Activated CD8-positive, alpha-beta T cell treated with anti-CD3 and anti-CD28 coated beads, Interleukin-2, amount 10 ng/mL, durations not matched to agents 7 days and 5 days (primary cell): ENCODE measurements around the gene AGXT. TPM values are rescaled to one million over a fixed set of nuclear protein-coding genes. Genes with fewer than 3 reads are reported as not detected.

ENCODE experiments used
- ATAC-seq: fragments of 150-1000 bp; cut with Tn5 transposase; one replicate; pipeline ENCODE4 v1.10.0; 2021; ENCODE audit warnings: moderate library complexity
- CTCF ChIA-PET: fragments of 350-600 bp; sonication (Branson Sonifier 250); formaldehyde crosslinking; loops from one replicate; lab custom pipeline; 2021; ENCODE audit warnings: antibody characterized with exemption; lab: Charles Lee
- POLR2A ChIA-PET: fragments of 350-600 bp; sonication (Branson Sonifier 250); formaldehyde crosslinking; loops from one replicate; lab custom pipeline; 2021; ENCODE audit warnings: antibody characterized with exemption; lab: Charles Lee
- DNase-seq: peaks from one replicate; pipeline ENCODE4 v3.0.0-alpha.2; 2020
- H3K27ac Mint-ChIP-seq: one replicate; pipeline ENCODE4 v1.8.0; 2021; ENCODE audit warnings: mild to moderate bottlenecking, mixed read lengths
- H3K27me3 Mint-ChIP-seq: one replicate; pipeline ENCODE4 v1.8.0; 2021; ENCODE audit warnings: low read depth, mixed read lengths
- H3K36me3 Mint-ChIP-seq: one replicate; pipeline ENCODE4 v1.8.0; 2021; ENCODE audit warnings: low read depth, mixed read lengths
- H3K4me1 Mint-ChIP-seq: one replicate; pipeline ENCODE4 v1.8.0; 2021; ENCODE audit warnings: low read depth, mixed read lengths
- H3K4me3 Mint-ChIP-seq: one replicate; pipeline ENCODE4 v1.8.0; 2021; ENCODE audit warnings: mild to moderate bottlenecking, mixed read lengths
- H3K9me3 Mint-ChIP-seq: one replicate; pipeline ENCODE4 v1.8.0; 2022; ENCODE audit warnings: mixed read lengths; ENCODE audit not compliant: insufficient read depth
- total RNA-seq, 2 experiments: library from RNA; stranded (reverse); gene quantifications; one replicate each; pipeline ENCODE4 v1.2.3, GENCODE V29; 2021

AGXT gene
- total RNA-seq, 2 experiments from 2014 or later, result not detected

DNA sequence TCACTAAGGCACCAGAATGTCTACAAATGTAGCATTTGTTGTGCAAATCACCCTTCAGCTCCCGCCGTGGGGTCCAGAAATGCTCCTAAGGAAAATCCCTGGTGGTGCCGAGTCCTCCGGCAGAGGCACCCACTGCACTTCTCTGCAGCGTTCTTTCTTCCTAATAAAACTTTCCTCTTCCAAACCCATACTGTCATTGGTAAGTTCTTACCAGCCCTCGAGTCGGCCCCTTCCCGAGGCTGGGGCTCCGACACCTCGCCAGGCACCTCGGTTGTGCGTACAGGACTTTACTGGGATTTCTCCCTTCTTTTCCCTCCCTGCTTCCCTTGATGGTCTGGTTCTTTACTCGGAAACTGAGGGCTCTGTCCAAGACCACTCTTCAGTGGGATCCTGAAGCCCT is 10.3 kb upstream of the AGXT start:
- POLR2A ChIA-PET, result no interaction called here

DNA sequence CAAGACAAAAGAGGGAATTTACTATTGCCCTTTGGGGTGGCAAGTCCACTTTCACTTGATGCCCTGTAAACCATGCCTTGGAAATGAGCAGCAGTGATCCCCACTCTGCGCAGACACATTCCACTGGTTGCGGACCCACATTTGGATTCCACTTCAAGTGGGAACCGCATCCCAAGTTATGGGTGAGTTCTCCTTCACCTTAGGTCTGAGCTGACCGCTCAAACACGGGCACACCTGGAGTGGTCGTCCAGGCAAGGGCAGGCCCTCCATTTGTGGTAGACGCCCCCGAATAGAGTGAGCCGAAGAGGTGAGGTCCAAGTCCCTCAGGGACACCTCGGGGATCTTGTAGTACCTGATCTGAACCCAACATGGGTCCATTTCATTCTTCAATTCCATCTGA is 9.8 kb upstream of the AGXT start:
- peaks cover 6% of the 10 kb centered on the region for H3K27me3 Mint-ChIP-seq
- CTCF ChIA-PET, result no interaction called here

More for the DNA sequence above, 10.3 kb upstream of the AGXT start:
- no peak overlapping the region for H3K27ac Mint-ChIP-seq
- CTCF ChIA-PET, result no interaction called here
- DNase-seq (no peak), ATAC-seq (no peak)
- H3K27me3 Mint-ChIP-seq, result peaks cover 5% of the 10 kb centered on the region
- peaks cover 13% of the 10 kb centered on the region for H3K9me3 Mint-ChIP-seq
- no peaks in the 10 kb centered on the region for H3K4me1 Mint-ChIP-seq
- H3K4me3 Mint-ChIP-seq, result no peak overlapping the region
- no peaks in the 10 kb centered on the region for H3K36me3 Mint-ChIP-seq

DNA sequence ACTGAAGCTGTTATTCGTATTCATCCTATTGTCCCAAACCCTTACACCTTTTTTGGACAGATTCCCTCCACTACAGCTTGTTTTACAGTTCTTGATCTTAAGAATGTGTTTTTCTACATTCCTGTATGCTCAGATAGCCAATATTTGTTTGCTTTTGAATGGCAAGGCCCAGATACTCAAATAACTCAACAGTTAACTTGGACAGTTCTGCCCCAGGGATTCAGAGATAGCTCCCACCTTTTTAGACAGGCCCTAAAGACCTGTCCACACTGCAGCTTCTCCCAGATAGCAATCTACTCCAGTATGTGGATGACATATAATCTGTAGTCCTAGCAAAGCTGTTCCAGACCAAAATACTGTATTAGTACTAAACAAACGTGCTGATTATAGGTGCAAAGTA is 7.1 kb upstream of the AGXT start:
- POLR2A ChIA-PET, result no interaction called here
- H3K27ac Mint-ChIP-seq, result no peak overlapping the region
- peaks cover 16% of the 10 kb centered on the region for H3K27me3 Mint-ChIP-seq
- no peak for ATAC-seq
- no peak for DNase-seq
- no peaks in the 10 kb centered on the region for H3K4me1 Mint-ChIP-seq
- H3K4me3 Mint-ChIP-seq, result no peak overlapping the region
- no peaks in the 10 kb centered on the region for H3K36me3 Mint-ChIP-seq
- CTCF ChIA-PET, result no interaction called here
- no peaks in the 10 kb centered on the region for H3K9me3 Mint-ChIP-seq

More for the DNA sequence above, 9.8 kb upstream of the AGXT start:
- Mint-ChIP-seq H3K9me3 (peaks cover 13% of the 10 kb centered on the region), H3K36me3 (no peaks in the 10 kb centered on the region), H3K27ac (no peak overlapping the region), H3K4me1 (no peaks in the 10 kb centered on the region), H3K4me3 (no peak overlapping the region)
- DNase-seq (no peak), ATAC-seq (no peak)
- POLR2A ChIA-PET, result no interaction called here

DNA sequence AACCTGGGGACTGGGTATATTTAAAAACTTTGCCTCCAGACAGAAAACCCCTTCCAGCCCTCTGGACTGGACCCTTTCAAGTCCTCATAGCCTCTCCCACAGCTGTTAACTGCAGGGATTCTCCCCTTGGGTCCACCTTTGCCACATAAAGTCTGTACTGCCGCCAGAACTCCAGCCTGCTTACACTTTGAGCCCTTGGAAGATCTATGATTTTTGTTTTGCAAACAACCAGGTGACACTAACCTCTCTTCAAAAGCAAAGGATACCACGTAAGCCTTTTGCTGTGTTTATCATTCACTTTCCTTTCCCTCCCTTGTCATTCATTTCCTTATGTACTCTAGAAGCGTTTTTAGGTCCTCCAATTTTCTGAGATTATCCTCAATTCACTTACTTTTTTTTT is 4.1 kb upstream of the AGXT start:
- POLR2A ChIA-PET, result no interaction called here
- ATAC-seq (no peak), DNase-seq (no peak)
- H3K27ac Mint-ChIP-seq, result no peak overlapping the region
- CTCF ChIA-PET, result no interaction called here
- no peaks in the 10 kb centered on the region for H3K36me3 Mint-ChIP-seq
- H3K4me1 Mint-ChIP-seq, result no peaks in the 10 kb centered on the region
- peaks cover 16% of the 10 kb centered on the region for H3K27me3 Mint-ChIP-seq
- H3K4me3 Mint-ChIP-seq, result no peak overlapping the region
- no peaks in the 10 kb centered on the region for H3K9me3 Mint-ChIP-seq

DNA sequence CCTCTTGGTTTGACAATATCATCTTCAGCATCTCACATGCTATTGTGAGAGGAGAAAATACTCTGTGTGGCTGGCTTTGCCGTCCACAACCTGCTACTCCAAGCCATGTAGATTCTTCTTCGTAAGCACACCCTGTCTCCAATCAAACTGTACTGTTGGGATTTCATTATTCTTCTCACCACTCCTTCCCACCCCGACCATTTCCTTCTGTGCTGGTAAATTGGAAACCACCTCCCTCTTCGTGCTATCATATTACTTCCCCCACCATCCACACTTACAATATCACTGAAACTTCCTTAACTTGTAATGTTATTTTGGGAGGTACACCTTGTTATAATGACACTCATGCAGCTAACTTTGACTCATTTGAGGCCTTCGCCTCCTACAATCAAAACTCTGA is 3.2 kb upstream of the AGXT start:
- CTCF ChIA-PET, result no interaction called here

DNA sequence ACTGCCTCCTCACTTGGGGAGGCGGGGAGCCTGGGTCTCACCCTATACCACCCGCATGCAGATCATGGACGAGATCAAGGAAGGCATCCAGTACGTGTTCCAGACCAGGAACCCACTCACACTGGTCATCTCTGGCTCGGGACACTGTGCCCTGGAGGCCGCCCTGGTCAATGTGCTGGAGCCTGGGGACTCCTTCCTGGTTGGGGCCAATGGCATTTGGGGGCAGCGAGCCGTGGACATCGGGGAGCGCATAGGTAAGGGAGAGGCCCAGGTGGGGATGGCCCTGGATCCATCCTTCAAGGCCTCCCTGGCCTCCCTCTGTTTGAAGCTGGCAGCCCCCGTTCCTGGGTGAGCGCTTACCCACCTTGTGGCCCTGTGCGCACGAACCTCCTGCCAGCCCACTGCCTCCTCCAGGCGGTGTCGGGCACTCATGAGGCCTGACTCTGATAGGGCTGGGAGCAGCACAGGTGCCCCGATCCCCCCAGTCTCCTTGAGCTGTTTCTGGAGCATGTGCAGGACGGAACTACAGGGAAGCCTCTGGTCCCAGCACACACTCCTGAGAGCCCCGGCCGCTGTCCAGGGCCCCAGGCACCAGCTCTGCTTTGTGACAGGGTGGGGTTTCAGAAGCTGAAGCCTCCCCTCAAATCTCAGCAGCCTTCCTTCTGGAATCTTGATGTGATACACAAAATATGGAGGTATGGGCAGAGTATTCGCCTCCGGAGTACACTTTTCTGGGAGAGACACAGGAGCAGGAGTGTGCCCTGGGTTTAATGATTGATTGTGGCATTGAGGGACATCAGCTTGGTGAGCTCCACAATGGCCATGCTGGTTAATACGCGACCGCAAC is 708 bp downstream of the AGXT start:
- no peak overlapping the region for H3K4me3 Mint-ChIP-seq
- H3K4me1 Mint-ChIP-seq, result no peaks in the 10 kb centered on the region
- ChIA-PET POLR2A (no interaction called here), CTCF (no interaction called here)
- peaks cover 6% of the 10 kb centered on the region for H3K27me3 Mint-ChIP-seq
- no peaks in the 10 kb centered on the region for H3K36me3 Mint-ChIP-seq
- H3K9me3 Mint-ChIP-seq, result no peaks in the 10 kb centered on the region
- no peak overlapping the region for H3K27ac Mint-ChIP-seq
- no peak for ATAC-seq
- no peak for DNase-seq

More for the DNA sequence above, 3.2 kb upstream of the AGXT start:
- H3K36me3 Mint-ChIP-seq, result no peaks in the 10 kb centered on the region
- H3K9me3 Mint-ChIP-seq, result no peaks in the 10 kb centered on the region
- no peak overlapping the region for H3K27ac Mint-ChIP-seq
- peaks cover 16% of the 10 kb centered on the region for H3K27me3 Mint-ChIP-seq
- no peak overlapping the region for H3K4me3 Mint-ChIP-seq
- ATAC-seq (no peak), DNase-seq (no peak)
- POLR2A ChIA-PET, result no interaction called here
- no peaks in the 10 kb centered on the region for H3K4me1 Mint-ChIP-seq

DNA sequence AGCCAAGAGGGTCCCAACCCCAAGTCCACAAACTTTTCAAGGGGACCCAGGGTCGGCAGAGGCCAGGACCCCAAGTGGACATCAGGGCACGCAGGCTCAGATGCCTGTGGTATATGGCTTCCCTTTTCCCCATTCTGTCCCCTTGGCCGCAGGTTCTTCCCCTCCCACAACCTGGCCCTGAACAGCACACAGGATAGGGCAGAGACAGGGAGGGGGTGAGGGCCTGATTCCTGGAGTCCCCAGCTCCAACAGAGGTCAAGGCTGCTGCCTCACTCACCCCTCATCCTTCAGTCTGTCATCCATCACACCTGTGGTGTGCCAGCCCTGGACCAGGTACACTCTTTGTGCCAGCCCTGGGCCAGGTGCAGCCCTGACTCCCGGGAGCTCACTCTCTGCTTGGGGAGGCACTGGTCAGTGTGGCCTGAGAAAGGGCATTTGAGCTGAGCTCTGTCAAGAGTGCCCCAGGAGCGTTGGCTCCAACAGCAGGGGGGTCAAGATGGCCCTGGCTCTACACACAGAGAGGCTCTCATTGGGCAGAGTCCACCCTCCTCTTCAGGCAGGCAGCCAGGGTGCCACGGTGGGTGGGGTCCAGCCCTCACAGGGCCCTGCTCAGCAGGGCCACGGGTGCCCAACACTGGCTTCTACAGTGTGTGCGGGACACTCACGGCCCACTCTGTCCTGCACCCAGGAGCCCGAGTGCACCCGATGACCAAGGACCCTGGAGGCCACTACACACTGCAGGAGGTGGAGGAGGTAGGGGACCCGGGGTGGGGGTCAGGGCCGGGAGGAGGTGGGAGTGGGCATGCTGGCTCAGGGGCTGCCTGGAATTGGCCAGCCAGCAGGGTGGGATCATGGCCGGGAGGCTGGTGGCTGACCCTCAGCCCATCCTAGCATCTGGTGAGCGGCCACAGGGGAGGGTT is 1.6 kb downstream of the AGXT start:
- H3K27me3 Mint-ChIP-seq, result peaks cover 2% of the 10 kb centered on the region
- H3K4me3 Mint-ChIP-seq, result no peak overlapping the region
- no peak overlapping the region for H3K27ac Mint-ChIP-seq
- no peak for DNase-seq
- CTCF ChIA-PET, result no interaction called here
- H3K9me3 Mint-ChIP-seq, result no peaks in the 10 kb centered on the region
- H3K36me3 Mint-ChIP-seq, result no peaks in the 10 kb centered on the region
- POLR2A ChIA-PET, result no interaction called here
- ATAC-seq, result no peak
- H3K4me1 Mint-ChIP-seq, result no peaks in the 10 kb centered on the region

DNA sequence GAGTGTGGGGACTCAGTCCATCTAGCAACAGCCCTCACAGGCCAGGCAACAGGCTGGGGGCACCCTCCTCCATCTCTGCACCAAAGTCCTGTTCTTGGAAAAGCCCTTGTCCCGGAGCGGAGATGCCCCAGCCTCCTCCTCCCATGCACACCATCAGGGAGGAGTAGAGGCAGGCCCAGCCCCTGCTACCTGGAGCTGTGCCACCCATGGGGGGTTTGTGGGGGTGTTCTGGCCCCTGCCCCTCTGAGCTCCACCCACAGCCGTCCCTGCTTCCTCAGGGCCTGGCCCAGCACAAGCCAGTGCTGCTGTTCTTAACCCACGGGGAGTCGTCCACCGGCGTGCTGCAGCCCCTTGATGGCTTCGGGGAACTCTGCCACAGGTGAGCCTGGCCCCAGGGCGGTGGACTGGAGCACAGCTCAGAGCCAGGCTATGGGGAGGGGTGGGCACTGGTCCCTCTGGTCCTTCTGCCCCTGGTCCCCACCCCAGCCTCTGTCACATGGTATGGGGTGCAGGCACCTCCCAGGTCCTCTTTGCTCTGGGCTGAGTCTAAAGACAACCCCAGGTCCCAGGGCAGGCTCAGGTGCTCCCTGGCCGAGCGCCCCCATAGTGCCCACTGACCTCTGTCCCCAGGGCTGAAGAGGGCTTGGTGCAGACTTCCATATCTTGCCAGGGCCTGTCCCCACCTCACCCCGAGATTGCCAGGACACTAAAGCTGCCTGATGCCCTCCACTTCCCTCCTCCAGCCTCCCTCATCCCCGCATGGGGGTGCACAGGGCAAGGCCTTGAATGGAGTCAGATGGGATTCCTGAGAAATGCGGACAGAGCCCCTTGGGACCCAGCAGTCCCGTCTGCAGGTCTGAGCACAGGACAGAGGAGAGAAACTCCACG is 2.7 kb downstream of the AGXT start:
- POLR2A ChIA-PET, result no interaction called here
- Mint-ChIP-seq H3K27me3 (no peaks in the 10 kb centered on the region), H3K27ac (no peak overlapping the region), H3K36me3 (no peaks in the 10 kb centered on the region), H3K9me3 (no peaks in the 10 kb centered on the region), H3K4me3 (no peak overlapping the region), H3K4me1 (no peaks in the 10 kb centered on the region)
- CTCF ChIA-PET, result no interaction called here
- no peak for DNase-seq
- ATAC-seq, result no peak

DNA sequence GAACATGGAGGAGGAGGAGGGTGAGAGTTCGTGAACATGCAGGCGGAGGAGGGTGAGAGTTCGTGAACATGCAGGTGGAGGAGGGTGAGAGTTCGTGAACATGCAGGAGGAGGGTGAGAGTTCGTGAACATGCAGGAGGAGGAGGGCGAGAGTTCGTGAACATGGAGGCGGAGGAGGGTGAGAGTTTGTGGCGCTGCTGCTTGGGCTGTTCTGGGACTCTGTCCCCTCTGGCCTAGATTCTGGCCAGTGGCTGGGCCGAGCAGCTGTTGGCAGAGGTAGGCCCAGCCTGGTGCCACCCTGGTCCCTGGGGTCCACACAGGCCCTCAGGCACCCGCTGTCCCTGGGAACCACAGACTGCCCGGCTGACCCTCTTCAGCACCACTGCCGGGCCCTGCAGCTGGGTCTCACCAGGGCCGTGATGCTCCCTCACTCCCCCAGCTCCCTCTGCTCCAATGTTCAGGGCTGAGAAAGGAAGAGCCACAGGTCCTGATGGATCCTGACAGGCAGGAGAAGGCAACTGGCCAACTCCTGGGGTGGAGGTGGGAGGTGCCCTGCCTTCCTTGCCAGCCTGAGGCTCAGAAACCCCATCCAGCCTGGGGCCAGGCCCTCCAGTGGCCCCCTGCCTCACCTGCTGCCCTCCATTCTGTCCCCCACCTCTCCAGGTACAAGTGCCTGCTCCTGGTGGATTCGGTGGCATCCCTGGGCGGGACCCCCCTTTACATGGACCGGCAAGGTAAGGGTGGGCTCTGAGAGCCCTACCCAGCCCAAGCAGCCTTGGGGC is 3.9 kb downstream of the AGXT start:
- Mint-ChIP-seq H3K4me3 (no peak overlapping the region), H3K9me3 (no peaks in the 10 kb centered on the region), H3K27ac (no peak overlapping the region), H3K27me3 (no peaks in the 10 kb centered on the region), H3K4me1 (no peaks in the 10 kb centered on the region), H3K36me3 (no peaks in the 10 kb centered on the region)
- ATAC-seq (no peak), DNase-seq (no peak)
- POLR2A ChIA-PET, result no interaction called here
- CTCF ChIA-PET, result no interaction called here

DNA sequence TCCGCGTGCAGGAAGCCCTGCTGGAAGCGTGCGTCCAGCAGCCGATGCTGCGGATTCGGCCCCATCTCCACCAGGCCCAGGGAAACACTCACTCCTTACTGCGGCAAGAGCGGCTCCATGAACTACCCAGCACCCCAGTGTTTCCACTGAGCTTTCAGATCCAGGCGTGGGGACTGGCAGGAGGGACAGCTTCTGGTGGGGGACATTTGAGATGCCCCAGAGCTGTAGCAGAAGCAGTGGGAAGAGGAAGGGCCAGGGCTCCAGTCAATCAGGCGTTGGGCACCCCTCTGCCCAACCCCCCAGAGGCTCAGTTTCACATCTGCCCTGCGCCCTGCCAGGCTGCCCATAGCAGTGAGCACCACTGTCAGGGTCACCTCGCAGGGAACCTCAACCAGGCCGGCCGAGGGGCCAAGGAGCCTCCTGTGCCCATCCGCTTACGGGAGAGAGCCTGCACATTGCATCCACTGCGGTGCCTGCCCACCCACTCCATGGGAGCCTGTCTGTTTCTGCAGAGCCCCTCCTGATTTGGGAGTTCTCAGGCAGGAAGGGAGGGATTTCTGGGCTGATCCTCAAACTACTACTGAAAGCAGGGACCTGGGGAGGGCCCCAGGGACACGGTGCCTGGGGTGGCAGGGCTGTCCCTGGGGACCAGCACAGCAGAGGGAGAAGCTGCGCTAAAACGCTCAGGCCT is 4.6 kb downstream of the AGXT start:
- ATAC-seq, result no peak
- CTCF ChIA-PET, result no interaction called here
- Mint-ChIP-seq H3K9me3 (no peaks in the 10 kb centered on the region), H3K36me3 (no peaks in the 10 kb centered on the region), H3K4me1 (no peaks in the 10 kb centered on the region), H3K27ac (no peak overlapping the region), H3K4me3 (no peak overlapping the region), H3K27me3 (no peaks in the 10 kb centered on the region)
- POLR2A ChIA-PET, result no interaction called here
- DNase-seq, result no peak
